Spleen (tissue), 11 donors: ENCODE results near the gene JAZF1. TPM values are rescaled to one million over a fixed set of nuclear protein-coding genes. Genes with fewer than 3 reads are reported as not detected.
A peak's percentile ranks its signal among the peaks of the same experiment; 100 is the strongest.

Experiments
- DNase-seq: peaks from one replicate; pipeline ENCODE4 v3.0.0-alpha.2; 2020
- H3K27ac ChIP-seq, 8 donors: fragments of 200-600 bp; sonication (generic) in 7 of 8; 1 replicate in 4 of 8; 2 replicates in 4 of 8; pipeline versions ENCODE4 v1.5.0 to v1.8.0; 2016 to 2021; ENCODE audit warnings: inconsistent platforms in 4 of 8, mild to moderate bottlenecking in 4 of 8, moderate library complexity in 1 of 8
- H3K27me3 ChIP-seq, 7 donors: fragments of 200-600 bp; sonication (generic) in 6 of 7; replicated peaks in 1 of 7; 1 replicate in 4 of 7; 2 replicates in 3 of 7; pipeline versions ENCODE4 v1.5.0 to v1.8.0; 2016 to 2021; ENCODE audit warnings: inconsistent platforms in 3 of 7, mild to moderate bottlenecking in 1 of 7
- H3K36me3 ChIP-seq, 6 donors: fragments of 200-600 bp; sonication (generic) in 5 of 6; 1 replicate in 4 of 6; 2 replicates in 2 of 6; pipeline versions ENCODE4 v1.5.0 to v1.8.0; 2016 to 2021; ENCODE audit warnings: inconsistent platforms in 2 of 6
- H3K4me1 ChIP-seq, 6 donors: fragments of 200-600 bp; sonication (generic) in 5 of 6; 1 replicate in 3 of 6; 2 replicates in 3 of 6; pipeline versions ENCODE4 v1.5.0 to v1.8.0; 2016 to 2021; ENCODE audit warnings: inconsistent platforms in 3 of 6
- H3K4me3 ChIP-seq, 8 donors: fragments of 200-600 bp; sonication (generic) in 7 of 8; 1 replicate in 4 of 8; 2 replicates in 4 of 8; pipeline versions ENCODE4 v1.5.0 to v1.8.0; 2016 to 2021; ENCODE audit warnings: inconsistent platforms in 4 of 8, mild to moderate bottlenecking in 4 of 8, moderate library complexity in 2 of 8
- H3K9me3 ChIP-seq, 8 donors: fragments of 200-600 bp; sonication (generic) in 7 of 8; 1 replicate in 4 of 8; 2 replicates in 4 of 8; pipeline versions ENCODE4 v1.5.0 to v1.8.0; 2016 to 2021; ENCODE audit warnings: inconsistent platforms in 4 of 8
- CTCF ChIP-seq, 11 experiments: fragments of 200-600 bp in 7 of 11; fragments of 450-650 bp in 4 of 11; sonication (generic) in 4 of 11; IDR thresholded peaks in 8 of 11; conservative IDR thresholded peaks in 3 of 11; 1 replicate in 7 of 11; 2 replicates in 4 of 11; pipeline versions ENCODE4 v1.4.0 to v1.8.0; 2016 to 2021; ENCODE audit warnings: antibody characterized with exemption in 11 of 11, inconsistent platforms in 4 of 11, mild to moderate bottlenecking in 1 of 11
- POLR2A ChIP-seq, 3 donors: fragments of 450-650 bp; IDR thresholded peaks; one replicate each; pipeline ENCODE4 v1.5.1; 2017; ENCODE audit warnings: antibody characterized with exemption in 3 of 3, mild to moderate bottlenecking in 1 of 3
- POLR2AphosphoS5 ChIP-seq, 3 donors: sonication (generic); formaldehyde crosslinking; IDR thresholded peaks; one replicate each; pipeline ENCODE4 v1.5.1; 2017; ENCODE audit warnings: antibody characterized with exemption in 3 of 3
- WGBS, 5 donors: extraction: QIAGEN DNeasy Blood & Tissue Kit in 3 of 5; methylation state at CpG; one replicate each; pipeline versions ENCODE4 v1.1.5 to v1.1.7; 2013 to 2018; 5-methylcytosine and 5-hydroxymethylcytosine counted together
- intact Hi-C: fragments of 100-400 bp; cut with DNase I; formaldehyde crosslinking; loops from one replicate; pipeline ENCODE4 v1.15.0; 2023; ENCODE audit warnings: low total_unique reads
- polyA plus RNA-seq, 3 donors: library from polyadenylated mRNA; stranded (reverse); fragments of 200-250 nt; gene quantifications; one replicate each; pipeline ENCODE4 v1.2.1, GENCODE V29; 2013
- total RNA-seq, 7 donors: library from RNA; depleted of rRNA in 3 of 7; stranded (reverse); fragments of >200 nt in 3 of 7; fragmentation: NEBNext Ultra II Directional in 4 of 7; extraction: Animal tissue kit (Norgen Biotek cat#: 25700) in 4 of 7; gene quantifications; one replicate each; pipeline versions ENCODE4 v1.1.0 to v1.2.1, GENCODE V29; 2016 to 2021
- donor health status: healthy with polysubstance abuse.
- donor health status: DM: no; HTN: no; CAD: no; lungs with moderate emphysema.
- donor health status: DM: no; HTN: no; CAD: no.
- donor health status: Bipolar disorder and iron deficiency.
- donor health status: healthy.
- donor health status: DM: no; HTN: no; CAD: no.
- donor health status: DM: yes; HTN: yes; CAD: no.

Gene JAZF1
- total and polyA plus RNA-seq, 10 donors: 13.5 to 33.8 (median 24.7) TPM

GRCh38 chr7:28168393-28169158 is 12.0 kb downstream of the JAZF1 start:
- Histone ChIP-seq H3K27me3 (no peaks in the 10 kb centered on the region), H3K4me3 (no peak overlapping the region), H3K27ac (peak overlapping the region in 6 of 8 donors; percentile 24 to 74 (median 42)), H3K36me3 (peaks cover 0 to 6% (median 0%) of the 10 kb centered on the region in 6 donors), H3K4me1 (peaks cover 19 to 97% (median 62%) of the 10 kb centered on the region in 6 donors), H3K9me3 (no peaks in the 10 kb centered on the region)
- TF ChIP-seq POLR2A (IDR thresholded peaks at IDR 0.05): no peak
- TF ChIP-seq POLR2AphosphoS5 (IDR thresholded peaks at IDR 0.05): no peak
- TF ChIP-seq CTCF (IDR thresholded peaks at IDR 0.05 in 8 of 11, conservative IDR thresholded peaks at IDR 0.05 in 3 of 11): no peak
- 75 to 81% (median 76%) methylated on average over 5 of the region's 5 CpGs for WGBS, 5 donors
- DNase-seq: peak; percentile 79
- intact Hi-C loops: no loop called here

- H3K27ac ChIP-seq: peak overlapping the region in 5 of 8 donors; percentile 1 to 57 (median 22)
- no peaks in the 10 kb centered on the region for H3K27me3 ChIP-seq
- DNase-seq: no peak
- no peak for TF ChIP-seq POLR2AphosphoS5 (IDR thresholded peaks at IDR 0.05)
- TF ChIP-seq CTCF (IDR thresholded peaks at IDR 0.05 in 8 of 11, conservative IDR thresholded peaks at IDR 0.05 in 3 of 11): no peak
- TF ChIP-seq POLR2A (IDR thresholded peaks at IDR 0.05): no peak
- H3K4me1 ChIP-seq: peaks cover 19 to 97% (median 71%) of the 10 kb centered on the region in 6 donors
- 59 to 74% (median 69%) methylated on average over 5 of the region's 5 CpGs for WGBS, 5 donors
- H3K4me3 ChIP-seq: no peak overlapping the region
- peaks cover 0 to 6% (median 0%) of the 10 kb centered on the region in 6 donors for H3K36me3 ChIP-seq
- H3K9me3 ChIP-seq: no peaks in the 10 kb centered on the region
- intact Hi-C loops: no loop called here
Measured at GRCh38 chr7:28166982-28167715, 13.4 kb downstream of the JAZF1 start.

DNA sequence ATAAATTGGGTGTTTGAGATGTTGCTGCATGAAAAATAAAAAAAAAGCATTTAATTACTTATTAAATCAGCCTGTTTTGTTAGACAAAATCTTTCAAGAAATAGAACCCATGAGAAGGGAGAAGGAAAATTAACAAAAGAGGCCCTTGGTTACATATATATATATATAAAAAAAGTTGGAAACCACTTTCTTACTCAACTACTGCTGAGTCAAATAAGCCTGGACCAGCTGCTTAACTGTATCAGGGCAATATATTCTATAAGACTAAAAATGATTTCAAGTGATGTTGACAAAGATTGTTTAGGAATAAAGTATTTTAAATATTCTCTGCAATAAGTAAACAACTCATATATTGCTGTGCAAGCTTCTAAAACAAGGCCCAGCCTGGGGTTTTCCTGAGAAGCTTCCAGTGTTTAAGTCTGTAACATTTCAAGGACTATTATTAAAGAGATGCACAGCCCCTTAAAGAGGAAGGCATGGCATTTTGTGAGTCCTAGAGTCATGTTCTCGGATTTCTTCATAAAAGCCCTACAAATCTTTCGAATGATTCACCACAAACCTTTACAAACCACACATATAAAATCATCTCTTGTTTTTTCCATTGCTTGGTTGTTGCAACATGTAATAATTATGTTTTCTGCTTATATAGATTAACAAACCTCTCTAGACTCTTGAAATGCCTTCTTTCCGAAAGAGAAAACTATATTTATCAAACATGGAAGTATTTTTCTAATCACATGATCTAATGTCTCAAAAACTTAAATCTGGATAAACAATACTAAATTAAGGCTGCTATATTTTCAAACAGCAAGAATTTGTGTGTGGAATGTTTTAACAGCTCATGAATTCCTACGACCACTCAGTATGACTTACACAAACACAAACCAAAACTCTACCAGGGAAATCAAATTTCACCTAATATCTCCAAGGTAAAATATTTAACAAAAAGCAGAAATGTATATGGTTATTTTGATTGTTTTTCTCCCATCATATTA is 14.3 kb downstream of the JAZF1 start:
- Histone ChIP-seq H3K4me1 (peaks cover 19 to 97% (median 74%) of the 10 kb centered on the region in 6 donors), H3K36me3 (peaks cover 0 to 6% (median 0%) of the 10 kb centered on the region in 6 donors), H3K27me3 (no peaks in the 10 kb centered on the region), H3K9me3 (no peaks in the 10 kb centered on the region), H3K4me3 (no peak overlapping the region), H3K27ac (peak overlapping the region in 6 of 8 donors; percentile 13 to 69 (median 52))
- DNase-seq: no peak
- intact Hi-C loops: no loop called here
- no peak for TF ChIP-seq POLR2AphosphoS5 (IDR thresholded peaks at IDR 0.05)
- TF ChIP-seq POLR2A (IDR thresholded peaks at IDR 0.05): no peak
- TF ChIP-seq CTCF (IDR thresholded peaks at IDR 0.05 in 8 of 11, conservative IDR thresholded peaks at IDR 0.05 in 3 of 11): no peak
- 71 to 84% (median 76%) methylated on average over 4 of the region's 4 CpGs for WGBS, 5 donors
